ENCODE data around the gene CMTM7.
"Not testable (repeated sequence)": the region's sequence is repeated elsewhere in the genome, so short reads cannot be mapped to it uniquely, and the experiment has no call there.

The CMTM7 gene

GRCh38 chr3:32471246-32471645 is 79.6 kb downstream of the CMTM7 start:
- ChIA-PET CTCF (interaction anchor here (0.6 to 5.7 kb wide), 4 partner anchors 11 to 121 kb away, joined by 3 to 116 read pairs (median 14); no protein-coding TSS in a partner anchor), POLR2A (no interaction called here)
- Histone ChIP-seq H3K27ac (ENCODE audit: insufficient read depth in 1 of 2, low read depth in 1 of 2, low read length in 2 of 2, poor library complexity in 1 of 2, severe bottlenecking in 2 of 2) (no peak overlapping the region), H3K27me3 (replicated peaks in 2 of 5; ENCODE audit: control insufficient read depth in 4 of 5, insufficient read depth in 5 of 5, low read length in 4 of 5) (no peaks in the 10 kb centered on the region), H3K9me3 (ENCODE audit: control extremely low read depth in 1 of 5, control insufficient read depth in 4 of 5, insufficient read depth in 2 of 5, low read depth in 1 of 5, low read length in 4 of 5) (no peaks in the 10 kb centered on the region), H3K4me1 (ENCODE audit: control extremely low read depth in 1 of 4, control insufficient read depth in 4 of 4, insufficient read depth in 4 of 4, low read length in 3 of 4) (peaks cover 0 to 34% (median 20%) of the 10 kb centered on the region in 4 experiments), H3K4me3 (ENCODE audit: control insufficient read depth in 1 of 7, extremely low read depth in 1 of 7, insufficient read depth in 4 of 7, low read depth in 2 of 7, low read length in 6 of 7) (no peak overlapping the region), H3K36me3 (ENCODE audit: control insufficient read depth in 4 of 4, insufficient read depth in 4 of 4, low read length in 3 of 4) (peaks cover 0 to 38% (median 13%) of the 10 kb centered on the region in 4 experiments)
- DNase-seq = no peak
- 93% methylated on average over 3 of the region's 3 CpGs for WGBS (ENCODE audit: insufficient coverage)

- H3K9me3 ChIP-seq (ENCODE audit: control extremely low read depth in 1 of 5, control insufficient read depth in 4 of 5, insufficient read depth in 2 of 5, low read depth in 1 of 5, low read length in 4 of 5); H3K27me3 ChIP-seq (replicated peaks in 2 of 5; ENCODE audit: control insufficient read depth in 4 of 5, insufficient read depth in 5 of 5, low read length in 4 of 5); POLR2A ChIA-PET; H3K4me3 ChIP-seq (ENCODE audit: control insufficient read depth in 1 of 7, extremely low read depth in 1 of 7, insufficient read depth in 4 of 7, low read depth in 2 of 7, low read length in 6 of 7); H3K27ac ChIP-seq (ENCODE audit: insufficient read depth in 1 of 2, low read depth in 1 of 2, low read length in 2 of 2, poor library complexity in 1 of 2, severe bottlenecking in 2 of 2); DNase-seq: not testable (repeated sequence)
- CTCF ChIA-PET = interaction anchor here (0.7 to 1.0 kb wide), 3 partner anchors 75 to 97 kb away, joined by 3 read pairs; no protein-coding TSS in a partner anchor
- WGBS (ENCODE audit: insufficient coverage) = 97% methylated on average over 11 of the region's 12 CpGs
- Histone ChIP-seq H3K36me3 (ENCODE audit: control insufficient read depth in 4 of 4, insufficient read depth in 4 of 4, low read length in 3 of 4) (peaks cover 0 to 38% (median 13%) of the 10 kb centered on the region in 4 experiments), H3K4me1 (ENCODE audit: control extremely low read depth in 1 of 4, control insufficient read depth in 4 of 4, insufficient read depth in 4 of 4, low read length in 3 of 4) (peaks cover 0 to 34% (median 20%) of the 10 kb centered on the region in 4 experiments)
Observed at GRCh38 chr3:32472151-32472550, 80.5 kb downstream of the CMTM7 start.

GRCh38 chr3:32474201-32474600 is 82.5 kb downstream of the CMTM7 start:
- H3K4me1 ChIP-seq (ENCODE audit: control extremely low read depth in 1 of 4, control insufficient read depth in 4 of 4, insufficient read depth in 4 of 4, low read length in 3 of 4) = peaks cover 0 to 16% (median 2%) of the 10 kb centered on the region in 4 experiments
- no CpG with 5 or more reads among the region's 2 CpGs for WGBS (ENCODE audit: insufficient coverage)
- peaks cover 3 to 28% (median 9%) of the 10 kb centered on the region in 4 experiments for H3K36me3 ChIP-seq (ENCODE audit: control insufficient read depth in 4 of 4, insufficient read depth in 4 of 4, low read length in 3 of 4)
- no peak overlapping the region for H3K4me3 ChIP-seq (ENCODE audit: control insufficient read depth in 1 of 7, extremely low read depth in 1 of 7, insufficient read depth in 4 of 7, low read depth in 2 of 7, low read length in 6 of 7)
- ChIA-PET CTCF (interaction anchor here (0.7 to 2.4 kb wide), 4 partner anchors 10 to 99 kb away, joined by 3 to 8 read pairs (median 4); no protein-coding TSS in a partner anchor), POLR2A (no interaction called here)
- DNase-seq = no peak
- H3K9me3 ChIP-seq (ENCODE audit: control extremely low read depth in 1 of 5, control insufficient read depth in 4 of 5, insufficient read depth in 2 of 5, low read depth in 1 of 5, low read length in 4 of 5) = no peaks in the 10 kb centered on the region
- H3K27me3 ChIP-seq (replicated peaks in 2 of 5; ENCODE audit: control insufficient read depth in 4 of 5, insufficient read depth in 5 of 5, low read length in 4 of 5) = no peaks in the 10 kb centered on the region
- no peak overlapping the region for H3K27ac ChIP-seq (ENCODE audit: insufficient read depth in 1 of 2, low read depth in 1 of 2, low read length in 2 of 2, poor library complexity in 1 of 2, severe bottlenecking in 2 of 2)

GRCh38 chr3:32480604-32481003 is 89.0 kb downstream of the CMTM7 start:
- no peaks in the 10 kb centered on the region for H3K9me3 ChIP-seq (ENCODE audit: control extremely low read depth in 1 of 5, control insufficient read depth in 4 of 5, insufficient read depth in 2 of 5, low read depth in 1 of 5, low read length in 4 of 5)
- no peak overlapping the region for H3K27ac ChIP-seq (ENCODE audit: insufficient read depth in 1 of 2, low read depth in 1 of 2, low read length in 2 of 2, poor library complexity in 1 of 2, severe bottlenecking in 2 of 2)
- H3K4me1 ChIP-seq (ENCODE audit: control extremely low read depth in 1 of 4, control insufficient read depth in 4 of 4, insufficient read depth in 4 of 4, low read length in 3 of 4) = peaks cover 0 to 8% (median 1%) of the 10 kb centered on the region in 4 experiments
- no peaks in the 10 kb centered on the region for H3K27me3 ChIP-seq (replicated peaks in 2 of 5; ENCODE audit: control insufficient read depth in 4 of 5, insufficient read depth in 5 of 5, low read length in 4 of 5)
- DNase-seq = no peak
- POLR2A ChIA-PET = interaction anchor here (0.6 kb wide), 1 partner anchor 1151 kb away, joined by 3 read pairs; no protein-coding TSS in a partner anchor
- H3K4me3 ChIP-seq (ENCODE audit: control insufficient read depth in 1 of 7, extremely low read depth in 1 of 7, insufficient read depth in 4 of 7, low read depth in 2 of 7, low read length in 6 of 7) = no peak overlapping the region
- H3K36me3 ChIP-seq (ENCODE audit: control insufficient read depth in 4 of 4, insufficient read depth in 4 of 4, low read length in 3 of 4) = peaks cover 14 to 32% (median 20%) of the 10 kb centered on the region in 4 experiments
- CTCF ChIA-PET = interaction anchor here (1.2 to 2.0 kb wide), 2 partner anchors 12 to 106 kb away, joined by 3 to 13 read pairs; no protein-coding TSS in a partner anchor
- 100% methylated on average over 1 of the region's 1 CpG for WGBS (ENCODE audit: insufficient coverage)

GRCh38 chr3:32481791-32482631 is 90.4 kb downstream of the CMTM7 start:
- WGBS (ENCODE audit: insufficient coverage) = 100% methylated on average over 2 of the region's 3 CpGs
- POLR2A ChIA-PET = no interaction called here
- H3K9me3 ChIP-seq (ENCODE audit: control extremely low read depth in 1 of 5, control insufficient read depth in 4 of 5, insufficient read depth in 2 of 5, low read depth in 1 of 5, low read length in 4 of 5) = no peaks in the 10 kb centered on the region
- no peaks in the 10 kb centered on the region for H3K27me3 ChIP-seq (replicated peaks in 2 of 5; ENCODE audit: control insufficient read depth in 4 of 5, insufficient read depth in 5 of 5, low read length in 4 of 5)
- H3K27ac ChIP-seq (ENCODE audit: insufficient read depth in 1 of 2, low read depth in 1 of 2, low read length in 2 of 2, poor library complexity in 1 of 2, severe bottlenecking in 2 of 2) = no peak overlapping the region
- H3K4me1 ChIP-seq (ENCODE audit: control extremely low read depth in 1 of 4, control insufficient read depth in 4 of 4, insufficient read depth in 4 of 4, low read length in 3 of 4) = peaks cover 0 to 8% (median 1%) of the 10 kb centered on the region in 4 experiments
- CTCF ChIA-PET = interaction anchor here (1.4 kb wide), 1 partner anchor 14 kb away, joined by 7 read pairs; no protein-coding TSS in a partner anchor
- DNase-seq = no peak
- peaks cover 18 to 42% (median 27%) of the 10 kb centered on the region in 4 experiments for H3K36me3 ChIP-seq (ENCODE audit: control insufficient read depth in 4 of 4, insufficient read depth in 4 of 4, low read length in 3 of 4)
- H3K4me3 ChIP-seq (ENCODE audit: control insufficient read depth in 1 of 7, extremely low read depth in 1 of 7, insufficient read depth in 4 of 7, low read depth in 2 of 7, low read length in 6 of 7) = no peak overlapping the region

GRCh38 chr3:32482693-32483092 is 91.0 kb downstream of the CMTM7 start:
- Histone ChIP-seq H3K9me3 (ENCODE audit: control extremely low read depth in 1 of 5, control insufficient read depth in 4 of 5, insufficient read depth in 2 of 5, low read depth in 1 of 5, low read length in 4 of 5) (no peaks in the 10 kb centered on the region), H3K27ac (ENCODE audit: insufficient read depth in 1 of 2, low read depth in 1 of 2, low read length in 2 of 2, poor library complexity in 1 of 2, severe bottlenecking in 2 of 2) (no peak overlapping the region), H3K27me3 (replicated peaks in 2 of 5; ENCODE audit: control insufficient read depth in 4 of 5, insufficient read depth in 5 of 5, low read length in 4 of 5) (no peaks in the 10 kb centered on the region), H3K4me1 (ENCODE audit: control extremely low read depth in 1 of 4, control insufficient read depth in 4 of 4, insufficient read depth in 4 of 4, low read length in 3 of 4) (peaks cover 0 to 8% (median 1%) of the 10 kb centered on the region in 4 experiments), H3K4me3 (ENCODE audit: control insufficient read depth in 1 of 7, extremely low read depth in 1 of 7, insufficient read depth in 4 of 7, low read depth in 2 of 7, low read length in 6 of 7) (no peak overlapping the region), H3K36me3 (ENCODE audit: control insufficient read depth in 4 of 4, insufficient read depth in 4 of 4, low read length in 3 of 4) (peaks cover 18 to 48% (median 31%) of the 10 kb centered on the region in 4 experiments)
- DNase-seq = no peak
- POLR2A ChIA-PET = no interaction called here
- CTCF ChIA-PET = interaction anchor here (1.4 to 1.8 kb wide), 2 partner anchors 15 to 108 kb away, joined by 4 to 7 read pairs; no protein-coding TSS in a partner anchor
- no CpG with 5 or more reads among the region's 1 CpG for WGBS (ENCODE audit: insufficient coverage)

GRCh38 chr3:32483772-32484171 is 92.1 kb downstream of the CMTM7 start:
- H3K4me3 ChIP-seq (ENCODE audit: control insufficient read depth in 1 of 7, extremely low read depth in 1 of 7, insufficient read depth in 4 of 7, low read depth in 2 of 7, low read length in 6 of 7) = no peak overlapping the region
- peaks cover 17 to 48% (median 34%) of the 10 kb centered on the region in 4 experiments for H3K36me3 ChIP-seq (ENCODE audit: control insufficient read depth in 4 of 4, insufficient read depth in 4 of 4, low read length in 3 of 4)

More at GRCh38 chr3:32483772-32484171, 92.1 kb downstream of the CMTM7 start:
- ChIA-PET POLR2A (no interaction called here), CTCF (interaction anchor here (0.5 to 1.8 kb wide), 3 partner anchors 9 to 109 kb away, joined by 3 to 4 read pairs (median 4); no protein-coding TSS in a partner anchor)
- DNase-seq = no peak
- H3K9me3 ChIP-seq (ENCODE audit: control extremely low read depth in 1 of 5, control insufficient read depth in 4 of 5, insufficient read depth in 2 of 5, low read depth in 1 of 5, low read length in 4 of 5) = no peaks in the 10 kb centered on the region
- H3K4me1 ChIP-seq (ENCODE audit: control extremely low read depth in 1 of 4, control insufficient read depth in 4 of 4, insufficient read depth in 4 of 4, low read length in 3 of 4) = peaks cover 0 to 8% (median 1%) of the 10 kb centered on the region in 4 experiments
- H3K27ac ChIP-seq (ENCODE audit: insufficient read depth in 1 of 2, low read depth in 1 of 2, low read length in 2 of 2, poor library complexity in 1 of 2, severe bottlenecking in 2 of 2) = no peak overlapping the region
- WGBS (ENCODE audit: insufficient coverage) = no CpG with 5 or more reads among the region's 1 CpG
- no peaks in the 10 kb centered on the region for H3K27me3 ChIP-seq (replicated peaks in 2 of 5; ENCODE audit: control insufficient read depth in 4 of 5, insufficient read depth in 5 of 5, low read length in 4 of 5)

Data from common myeloid progenitor, CD34-positive (primary cell).